Fibroblast of skin of left biceps (primary cell): ENCODE data around the gene UQCRQ.
"Not testable (repeated sequence)": the region's sequence is repeated elsewhere in the genome, so short reads cannot be mapped to it uniquely, and the experiment has no call there.

Experiments used
- DNase-seq, 2 experiments: peaks; one replicate each; pipeline ENCODE4 v3.0.0-alpha.2; 2013; ENCODE audit warnings: low read depth in 2 of 2

The UQCRQ gene

GRCh38 chr5:132832612-132833011, 33.8 kb upstream of the UQCRQ start:
- no peak for DNase-seq

- no peak for DNase-seq
Observed at GRCh38 chr5:132834057-132834456, 32.4 kb upstream of the UQCRQ start.

- DNase-seq = no peak
Observed at GRCh38 chr5:132836852-132837251, 29.6 kb upstream of the UQCRQ start.

GRCh38 chr5:132837868-132838267, 28.6 kb upstream of the UQCRQ start:
- DNase-seq = no peak

GRCh38 chr5:132838516-132839282, 27.7 kb upstream of the UQCRQ start:
- DNase-seq = no peak

- no peak for DNase-seq
Observed at GRCh38 chr5:132839426-132840301, 26.8 kb upstream of the UQCRQ start.

- no peak for DNase-seq
Observed at GRCh38 chr5:132840313-132840712, 26.1 kb upstream of the UQCRQ start.

GRCh38 chr5:132840896-132841295, 25.5 kb upstream of the UQCRQ start:
- no peak for DNase-seq

- no peak for DNase-seq
Observed at GRCh38 chr5:132841305-132841704, 25.1 kb upstream of the UQCRQ start.

GRCh38 chr5:132848270-132848669, 18.2 kb upstream of the UQCRQ start:
- no peak for DNase-seq

GRCh38 chr5:132849347-132849746, 17.1 kb upstream of the UQCRQ start:
- DNase-seq = no peak

- no peak for DNase-seq
Observed at GRCh38 chr5:132850066-132850465, 16.4 kb upstream of the UQCRQ start.

GRCh38 chr5:132853323-132853722, 13.1 kb upstream of the UQCRQ start:
- DNase-seq = no peak

GRCh38 chr5:132853790-132854189, 12.7 kb upstream of the UQCRQ start:
- no peak for DNase-seq

- DNase-seq = no peak
Observed at GRCh38 chr5:132854301-132854700, 12.1 kb upstream of the UQCRQ start.

GRCh38 chr5:132854992-132855391, 11.4 kb upstream of the UQCRQ start:
- not testable (repeated sequence) for DNase-seq

GRCh38 chr5:132856011-132856410, 10.4 kb upstream of the UQCRQ start:
- DNase-seq = no peak

- DNase-seq = no peak
Observed at GRCh38 chr5:132859889-132860437, 6.5 kb upstream of the UQCRQ start.

- DNase-seq = no peak
Observed at GRCh38 chr5:132860742-132861141, 5.7 kb upstream of the UQCRQ start.

- DNase-seq = no peak
Observed at GRCh38 chr5:132865668-132866341, 637 bp upstream of the UQCRQ start.

- DNase-seq = no peak
Observed at GRCh38 chr5:132867046-132867451, 607 bp downstream of the UQCRQ start.

GRCh38 chr5:132868754-132869153, 2.3 kb downstream of the UQCRQ start:
- no peak for DNase-seq
